ENCODE results near the gene ORM2.
A peak's percentile ranks its signal among the peaks of the same experiment; 100 is the strongest.
"Not testable (repeated sequence)": the region's sequence is repeated elsewhere in the genome, so short reads cannot be mapped to it uniquely, and the experiment has no call there.

The ORM2 gene

DNA sequence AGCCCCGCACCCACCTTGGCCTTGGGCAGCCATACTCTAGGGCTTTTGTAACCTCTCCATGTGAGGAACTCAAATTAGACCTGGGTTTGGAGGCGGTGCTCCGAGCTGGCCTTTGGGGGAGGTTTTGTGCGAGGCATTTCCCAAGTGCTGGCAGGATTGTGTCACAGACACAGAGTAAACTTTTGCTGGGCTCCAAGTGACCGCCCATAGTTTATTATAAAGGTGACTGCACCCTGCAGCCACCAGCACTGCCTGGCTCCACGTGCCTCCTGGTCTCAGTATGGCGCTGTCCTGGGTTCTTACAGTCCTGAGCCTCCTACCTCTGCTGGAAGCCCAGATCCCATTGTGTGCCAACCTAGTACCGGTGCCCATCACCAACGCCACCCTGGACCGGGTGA lies at the start of gene ORM2:
ORM2 (plus strand) TSS at position 245 of the 398 bp plus-strand sequence; CDS start at position 281, 36 bp downstream.
- not testable (repeated sequence) for DNase-seq (ENCODE audit: low read depth in 2 of 3, low spot score in 2 of 3)

GRCh38 chr9:114280636-114281472 lies 48.8 kb upstream of the ORM2 start:
- DNase-seq (ENCODE audit: low read depth in 2 of 3, low spot score in 2 of 3): no peak

GRCh38 chr9:114281473-114282103 lies 48.1 kb upstream of the ORM2 start:
- no peak for DNase-seq (ENCODE audit: low read depth in 2 of 3, low spot score in 2 of 3)

GRCh38 chr9:114282104-114282485 lies 47.6 kb upstream of the ORM2 start:
- no peak for DNase-seq (ENCODE audit: low read depth in 2 of 3, low spot score in 2 of 3)

- DNase-seq (ENCODE audit: low read depth in 2 of 3, low spot score in 2 of 3): no peak
Observed at GRCh38 chr9:114282507-114282906, 47.2 kb upstream of the ORM2 start.

- DNase-seq (ENCODE audit: low read depth in 2 of 3, low spot score in 2 of 3): no peak
Observed at GRCh38 chr9:114282926-114283325, 46.7 kb upstream of the ORM2 start.

- DNase-seq (ENCODE audit: low read depth in 2 of 3, low spot score in 2 of 3): no peak
Observed at GRCh38 chr9:114283551-114284111, 46.0 kb upstream of the ORM2 start.

- no peak for DNase-seq (ENCODE audit: low read depth in 2 of 3, low spot score in 2 of 3)
Observed at GRCh38 chr9:114284316-114285060, 45.2 kb upstream of the ORM2 start.

GRCh38 chr9:114285166-114285867 lies 44.4 kb upstream of the ORM2 start:
- DNase-seq (ENCODE audit: low read depth in 2 of 3, low spot score in 2 of 3): no peak

DNA sequence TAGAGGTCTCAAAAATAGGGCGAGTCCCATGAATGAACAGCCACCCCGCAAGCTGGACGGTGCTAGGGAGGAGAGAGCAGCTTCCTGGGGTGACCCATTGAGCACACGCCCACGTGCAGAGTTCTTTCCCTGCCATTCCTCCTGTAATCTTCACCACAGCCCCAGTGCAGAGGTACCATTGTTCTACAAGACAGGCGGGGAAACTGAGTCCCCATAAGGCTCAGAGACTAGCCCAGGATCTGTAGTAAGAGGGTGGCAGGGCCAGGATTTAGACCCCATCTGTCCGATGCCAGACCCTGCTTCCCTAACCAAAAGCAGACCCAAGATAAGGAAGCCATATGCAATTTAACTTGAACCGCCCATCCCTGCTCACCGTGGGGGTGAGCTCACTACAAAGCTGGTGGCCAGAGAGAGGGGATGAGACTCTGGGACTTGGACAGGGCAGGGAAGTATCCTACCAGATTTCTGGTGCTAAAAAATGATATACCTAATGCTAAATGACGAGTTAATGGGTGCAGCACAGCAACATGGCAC lies 43.5 kb upstream of the ORM2 start:
- no peak for DNase-seq (ENCODE audit: low read depth in 2 of 3, low spot score in 2 of 3)

GRCh38 chr9:114287001-114287762 lies 42.5 kb upstream of the ORM2 start:
- no peak for DNase-seq (ENCODE audit: low read depth in 2 of 3, low spot score in 2 of 3)

GRCh38 chr9:114287763-114288192 lies 41.9 kb upstream of the ORM2 start:
- DNase-seq (ENCODE audit: low read depth in 2 of 3, low spot score in 2 of 3): no peak

GRCh38 chr9:114288193-114289091 lies 41.2 kb upstream of the ORM2 start:
- no peak for DNase-seq (ENCODE audit: low read depth in 2 of 3, low spot score in 2 of 3)

DNA sequence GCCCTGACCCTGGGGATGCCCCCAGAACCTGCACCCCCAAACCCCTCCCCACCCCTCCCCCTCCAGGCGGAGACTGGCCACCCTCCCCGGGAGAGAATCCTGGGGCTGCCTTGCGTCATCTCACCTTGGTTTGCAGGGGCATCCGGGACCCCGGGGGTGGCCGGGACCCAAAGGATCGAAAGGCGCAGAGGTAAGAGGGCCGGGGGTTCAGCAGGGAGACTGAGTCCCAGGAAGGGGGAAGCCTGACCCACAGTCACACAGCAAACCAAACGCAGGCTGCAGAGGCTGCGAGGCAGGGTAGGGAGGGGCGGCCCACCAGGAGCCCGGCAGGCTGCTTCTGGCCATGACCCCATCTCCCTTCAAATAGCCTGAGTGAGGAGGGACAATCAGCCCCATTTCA lies 40.6 kb upstream of the ORM2 start:
- DNase-seq (ENCODE audit: low read depth in 2 of 3, low spot score in 2 of 3): no peak

DNA sequence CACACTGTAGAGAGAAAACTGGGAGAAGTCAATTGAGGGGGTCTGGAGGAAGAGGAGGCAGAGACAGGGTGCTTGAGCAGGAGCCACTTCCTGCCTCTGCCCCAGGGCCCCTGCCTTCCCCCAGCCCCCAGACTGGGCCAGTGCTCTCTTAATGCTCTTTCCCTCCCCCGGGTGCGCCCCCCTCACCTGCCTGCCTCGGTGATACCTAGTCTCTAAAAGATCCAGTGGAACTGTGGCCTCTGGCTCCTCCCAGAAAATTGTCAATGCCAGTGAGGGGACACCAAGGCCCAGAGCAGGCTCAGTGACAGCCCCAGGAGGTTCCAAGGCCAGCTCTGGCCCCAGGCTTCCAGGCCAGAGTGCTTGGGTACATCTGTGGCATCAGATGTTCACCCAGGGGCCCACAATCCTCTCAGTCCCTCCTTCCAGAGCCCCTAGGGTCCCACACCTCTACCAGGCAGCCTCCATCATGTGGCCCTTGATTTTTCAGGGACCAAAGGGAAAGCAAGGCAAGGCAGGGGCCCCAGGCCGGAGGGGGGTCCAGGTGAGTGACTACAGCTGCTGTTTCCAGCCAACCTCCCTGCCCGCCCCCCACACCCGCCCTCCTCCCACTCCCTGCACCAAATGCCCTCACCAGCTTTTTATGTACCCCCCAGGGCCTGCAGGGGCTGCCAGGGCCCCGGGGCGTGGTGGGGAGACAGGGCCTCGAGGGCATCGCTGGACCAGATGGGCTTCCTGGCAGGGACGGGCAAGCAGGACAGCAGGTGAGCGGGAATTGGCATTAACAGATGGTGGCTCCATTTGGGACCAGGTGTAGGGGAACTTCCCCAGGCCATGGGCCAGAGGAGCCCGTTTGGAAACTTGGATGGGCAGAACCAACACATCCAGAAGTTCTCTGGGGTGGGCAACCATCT lies 39.8 kb upstream of the ORM2 start:
- no peak for DNase-seq (ENCODE audit: low read depth in 2 of 3, low spot score in 2 of 3)

DNA sequence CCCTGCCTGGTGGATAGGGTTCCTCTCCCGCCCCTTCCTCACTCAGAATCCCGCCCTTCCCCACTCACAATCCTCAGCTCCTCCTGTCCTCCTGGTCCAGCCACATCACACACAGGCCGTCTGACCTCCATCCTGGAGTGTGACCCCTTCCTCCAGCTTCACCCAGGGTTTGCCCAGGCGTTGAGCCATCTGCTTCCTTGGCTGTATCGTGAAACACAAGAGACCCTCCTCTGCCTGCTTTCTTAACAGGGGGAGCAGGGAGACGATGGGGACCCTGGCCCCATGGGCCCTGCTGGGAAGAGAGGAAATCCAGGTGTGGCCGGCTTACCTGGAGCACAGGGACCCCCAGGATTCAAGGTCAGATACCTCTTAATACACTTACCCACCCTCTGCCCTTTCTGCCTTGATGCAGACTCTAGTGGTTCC lies 39.1 kb upstream of the ORM2 start:
- DNase-seq (ENCODE audit: low read depth in 2 of 3, low spot score in 2 of 3): no peak

GRCh38 chr9:114291064-114291474 lies 38.6 kb upstream of the ORM2 start:
- DNase-seq (ENCODE audit: low read depth in 2 of 3, low spot score in 2 of 3): peak; percentile 30 to 80 (median 64)
